Measurements from ENCODE around the gene CCL21. TPM values are rescaled to one million over a fixed set of nuclear protein-coding genes. Genes with fewer than 3 reads are reported as not detected.
A peak's percentile ranks its signal among the peaks of the same experiment; 100 is the strongest.

The CCL21 gene
- total and polyA plus RNA-seq, 2 of the 13 experiments (the other 11 are each of a cell fraction or from before 2014, with no cell fraction given) = not detected

DNA sequence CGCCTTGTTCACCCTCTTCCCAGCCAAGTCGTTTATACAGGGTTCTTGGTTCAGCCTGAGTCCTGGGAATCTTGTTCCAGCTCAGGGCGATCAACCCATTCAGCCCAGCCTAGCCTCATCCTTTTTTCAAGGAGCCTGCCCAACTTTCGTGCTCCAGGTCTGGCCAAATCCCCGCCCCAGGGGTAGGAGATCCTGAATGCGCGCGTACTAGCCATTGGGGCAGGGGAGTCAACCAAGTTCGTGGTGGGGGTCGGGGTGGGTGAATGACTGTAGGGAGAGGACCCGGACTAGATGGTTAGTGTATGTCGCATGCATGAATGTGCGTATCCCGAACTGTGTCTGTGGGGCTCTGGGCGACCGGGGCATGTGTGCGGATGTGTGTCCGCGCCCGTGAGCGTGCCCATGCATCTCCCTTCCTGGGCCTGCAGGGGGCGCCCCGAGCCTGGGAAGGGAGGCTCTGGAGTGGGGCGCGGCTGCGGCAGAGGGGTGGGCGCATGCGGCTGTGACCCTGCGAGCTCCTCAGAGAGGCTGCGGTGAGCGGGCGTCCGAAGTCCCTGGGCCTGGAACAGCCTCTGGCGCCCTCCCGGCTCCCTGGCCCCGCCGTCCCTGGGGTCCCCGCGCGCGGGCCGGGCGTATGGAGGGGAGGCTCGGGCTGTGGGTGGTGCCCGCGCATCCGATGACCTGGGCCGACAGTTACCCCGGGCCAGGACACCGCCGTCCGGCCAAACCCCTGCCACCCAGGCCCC, 8.7 kb downstream of the CCL21 start (continued):
- TF ChIP-seq ZNF687 (CRISPR knock-in tag; IDR thresholded peaks at IDR 0.05) (peak; percentile 60), ZNF225 (CRISPR knock-in tag; IDR thresholded peaks at IDR 0.05) (no peak), KLF15 (CRISPR knock-in tag; IDR thresholded peaks at IDR 0.05; ENCODE audit: borderline replicate concordance) (no peak), RBM22 (optimal IDR thresholded peaks at IDR 0.05; ENCODE audit: low read length) (no peak), STAG1 (CRISPR knock-in tag; IDR thresholded peaks at IDR 0.05) (peak; percentile 54), HOXD1 (CRISPR knock-in tag; IDR thresholded peaks at IDR 0.05) (no peak), ZFP37 (CRISPR knock-in tag; IDR thresholded peaks at IDR 0.05; ENCODE audit: borderline replicate concordance) (no peak), ZNF546 (CRISPR knock-in tag; conservative IDR thresholded peaks at IDR 0.05) (no peak; the same call in 1 of the 2 replicates), ZMAT3 (CRISPR knock-in tag; conservative IDR thresholded peaks at IDR 0.05) (no peak), RBAK (CRISPR knock-in tag; IDR thresholded peaks at IDR 0.05) (no peak), ATF2 (CRISPR knock-in tag; IDR thresholded peaks at IDR 0.05) (no peak), ZNF749 (CRISPR knock-in tag; IDR thresholded peaks at IDR 0.05; ENCODE audit: borderline replicate concordance) (no peak), ZNF292 (CRISPR knock-in tag; IDR thresholded peaks at IDR 0.05; ENCODE audit: borderline replicate concordance, low read depth) (no peak), KDM5B (CRISPR knock-in tag; IDR thresholded peaks at IDR 0.05; ENCODE audit: borderline replicate concordance) (peak; percentile 61; the same call in 1 of the 2 replicates)
- TF ChIP-seq, protein P1, sequence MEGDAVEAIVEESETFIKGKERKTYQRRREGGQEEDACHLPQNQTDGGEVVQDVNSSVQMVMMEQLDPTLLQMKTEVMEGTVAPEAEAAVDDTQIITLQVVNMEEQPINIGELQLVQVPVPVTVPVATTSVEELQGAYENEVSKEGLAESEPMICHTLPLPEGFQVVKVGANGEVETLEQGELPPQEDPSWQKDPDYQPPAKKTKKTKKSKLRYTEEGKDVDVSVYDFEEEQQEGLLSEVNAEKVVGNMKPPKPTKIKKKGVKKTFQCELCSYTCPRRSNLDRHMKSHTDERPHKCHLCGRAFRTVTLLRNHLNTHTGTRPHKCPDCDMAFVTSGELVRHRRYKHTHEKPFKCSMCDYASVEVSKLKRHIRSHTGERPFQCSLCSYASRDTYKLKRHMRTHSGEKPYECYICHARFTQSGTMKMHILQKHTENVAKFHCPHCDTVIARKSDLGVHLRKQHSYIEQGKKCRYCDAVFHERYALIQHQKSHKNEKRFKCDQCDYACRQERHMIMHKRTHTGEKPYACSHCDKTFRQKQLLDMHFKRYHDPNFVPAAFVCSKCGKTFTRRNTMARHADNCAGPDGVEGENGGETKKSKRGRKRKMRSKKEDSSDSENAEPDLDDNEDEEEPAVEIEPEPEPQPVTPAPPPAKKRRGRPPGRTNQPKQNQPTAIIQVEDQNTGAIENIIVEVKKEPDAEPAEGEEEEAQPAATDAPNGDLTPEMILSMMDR (CRISPR knock-in tag; IDR thresholded peaks at IDR 0.05) = peak; percentile 89
- TF ChIP-seq, protein P2, sequence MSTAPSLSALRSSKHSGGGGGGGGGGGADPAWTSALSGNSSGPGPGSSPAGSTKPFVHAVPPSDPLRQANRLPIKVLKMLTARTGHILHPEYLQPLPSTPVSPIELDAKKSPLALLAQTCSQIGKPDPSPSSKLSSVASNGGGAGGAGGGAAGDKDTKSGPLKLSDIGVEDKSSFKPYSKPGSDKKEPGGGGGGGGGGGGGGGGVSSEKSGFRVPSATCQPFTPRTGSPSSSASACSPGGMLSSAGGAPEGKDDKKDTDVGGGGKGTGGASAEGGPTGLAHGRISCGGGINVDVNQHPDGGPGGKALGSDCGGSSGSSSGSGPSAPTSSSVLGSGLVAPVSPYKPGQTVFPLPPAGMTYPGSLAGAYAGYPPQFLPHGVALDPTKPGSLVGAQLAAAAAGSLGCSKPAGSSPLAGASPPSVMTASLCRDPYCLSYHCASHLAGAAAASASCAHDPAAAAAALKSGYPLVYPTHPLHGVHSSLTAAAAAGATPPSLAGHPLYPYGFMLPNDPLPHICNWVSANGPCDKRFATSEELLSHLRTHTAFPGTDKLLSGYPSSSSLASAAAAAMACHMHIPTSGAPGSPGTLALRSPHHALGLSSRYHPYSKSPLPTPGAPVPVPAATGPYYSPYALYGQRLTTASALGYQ (CRISPR knock-in tag; IDR thresholded peaks at IDR 0.05) = no peak
